ENCODE data around the gene NFASC.

Gene NFASC

DNA sequence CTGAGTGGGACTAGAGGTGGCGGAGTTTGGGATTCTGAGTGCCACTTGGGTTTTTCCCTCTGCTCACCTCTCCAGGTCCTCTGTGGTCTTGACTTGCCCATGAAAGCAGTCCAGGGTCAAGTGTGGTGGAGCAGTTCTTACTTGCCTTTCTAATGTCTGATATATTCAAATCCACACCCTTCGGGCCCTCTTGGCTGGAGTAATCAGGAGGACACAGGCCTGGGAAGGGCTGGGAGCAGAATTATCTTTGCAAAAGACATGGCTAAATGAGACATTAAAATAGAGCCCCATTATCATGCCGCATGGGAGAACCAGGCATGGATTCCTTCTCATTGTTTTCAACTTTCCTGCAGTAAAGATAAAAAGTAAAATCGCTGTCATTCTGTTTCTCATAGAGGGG is 74.0 kb downstream of the NFASC start:
- peaks cover 0 to 3% of the 10 kb centered on the region in 2 donors for H3K36me3 ChIP-seq (ENCODE audit: control insufficient read depth in 1 of 2, insufficient read depth in 2 of 2, low read length in 2 of 2)
- peaks cover 0 to 6% of the 10 kb centered on the region in 2 donors for H3K4me1 ChIP-seq (ENCODE audit: control insufficient read depth in 1 of 2, insufficient read depth in 2 of 2, low read length in 2 of 2)
- no peak overlapping the region for H3K27ac ChIP-seq (ENCODE audit: low read length)
- H3K27me3 ChIP-seq (ENCODE audit: low read depth, low read length) = no peaks in the 10 kb centered on the region
- no peaks in the 10 kb centered on the region for H3K9me3 ChIP-seq (ENCODE audit: control insufficient read depth in 1 of 2, low read length in 2 of 2)
- H3K4me3 ChIP-seq (ENCODE audit: low read depth in 1 of 2, low read length in 2 of 2) = no peak overlapping the region

- no peaks in the 10 kb centered on the region for H3K9me3 ChIP-seq (ENCODE audit: control insufficient read depth in 1 of 2, low read length in 2 of 2)
- H3K27ac ChIP-seq (ENCODE audit: low read length) = no peak overlapping the region
- no peak overlapping the region for H3K4me3 ChIP-seq (ENCODE audit: low read depth in 1 of 2, low read length in 2 of 2)
- H3K36me3 ChIP-seq (ENCODE audit: control insufficient read depth in 1 of 2, insufficient read depth in 2 of 2, low read length in 2 of 2) = peaks cover 0 to 3% of the 10 kb centered on the region in 2 donors
- H3K27me3 ChIP-seq (ENCODE audit: low read depth, low read length) = no peaks in the 10 kb centered on the region
- peaks cover 0 to 6% of the 10 kb centered on the region in 2 donors for H3K4me1 ChIP-seq (ENCODE audit: control insufficient read depth in 1 of 2, insufficient read depth in 2 of 2, low read length in 2 of 2)
Observed at GRCh38 chr1:204945565-204945977, 74.9 kb downstream of the NFASC start.

DNA sequence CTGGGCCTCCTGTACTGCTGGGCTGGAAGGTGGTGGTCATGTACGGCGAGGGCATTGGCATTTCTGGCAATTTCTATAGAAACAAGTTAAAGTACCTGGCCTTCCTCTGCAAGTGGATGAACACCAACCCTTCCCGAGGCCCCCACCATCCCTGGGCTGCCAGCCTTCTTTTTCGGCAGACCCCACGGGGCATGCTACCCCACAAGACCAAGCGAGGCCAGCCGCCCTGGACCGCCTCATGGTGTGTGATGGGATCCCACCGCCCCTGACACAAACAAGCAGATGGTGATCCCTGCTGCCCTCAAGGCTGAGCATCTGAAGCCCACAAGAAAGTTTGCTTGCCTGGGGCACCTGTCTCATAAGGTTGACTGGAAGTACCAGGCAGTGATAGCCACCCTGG is 76.0 kb downstream of the NFASC start:
- Histone ChIP-seq H3K27me3 (ENCODE audit: low read depth, low read length) (no peaks in the 10 kb centered on the region), H3K4me3 (ENCODE audit: low read depth in 1 of 2, low read length in 2 of 2) (no peak overlapping the region), H3K27ac (ENCODE audit: low read length) (no peak overlapping the region), H3K9me3 (ENCODE audit: control insufficient read depth in 1 of 2, low read length in 2 of 2) (no peaks in the 10 kb centered on the region), H3K4me1 (ENCODE audit: control insufficient read depth in 1 of 2, insufficient read depth in 2 of 2, low read length in 2 of 2) (peaks cover 0 to 6% of the 10 kb centered on the region in 2 donors), H3K36me3 (ENCODE audit: control insufficient read depth in 1 of 2, insufficient read depth in 2 of 2, low read length in 2 of 2) (peaks cover under 1 to 3% of the 10 kb centered on the region in 2 donors)

DNA sequence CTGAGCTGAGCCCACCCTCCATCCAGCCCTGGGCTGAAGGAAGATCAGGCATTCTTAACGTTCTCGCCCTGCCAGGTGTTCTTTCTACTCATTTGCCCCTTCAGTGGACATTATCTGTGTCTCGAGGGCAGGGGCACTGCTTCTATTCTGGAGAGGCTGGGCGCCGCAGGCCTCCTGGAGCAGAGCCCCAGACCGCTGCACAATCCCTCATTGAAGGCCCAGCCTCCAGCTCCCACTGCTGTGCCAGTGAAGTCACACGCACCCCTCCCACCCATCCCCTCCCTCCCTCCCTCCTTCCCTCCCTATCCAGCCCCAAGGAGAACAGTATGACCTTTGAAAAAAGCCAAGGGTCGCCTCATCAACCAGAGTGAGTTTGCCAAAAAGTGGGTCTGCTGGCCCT is 76.7 kb downstream of the NFASC start:
- H3K27ac ChIP-seq (ENCODE audit: low read length) = no peak overlapping the region
- H3K36me3 ChIP-seq (ENCODE audit: control insufficient read depth in 1 of 2, insufficient read depth in 2 of 2, low read length in 2 of 2) = peaks cover 7 to 9% of the 10 kb centered on the region in 2 donors
- peaks cover 0 to 6% of the 10 kb centered on the region in 2 donors for H3K4me1 ChIP-seq (ENCODE audit: control insufficient read depth in 1 of 2, insufficient read depth in 2 of 2, low read length in 2 of 2)
- H3K4me3 ChIP-seq (ENCODE audit: low read depth in 1 of 2, low read length in 2 of 2) = no peak overlapping the region
- H3K9me3 ChIP-seq (ENCODE audit: control insufficient read depth in 1 of 2, low read length in 2 of 2) = no peaks in the 10 kb centered on the region
- no peaks in the 10 kb centered on the region for H3K27me3 ChIP-seq (ENCODE audit: low read depth, low read length)

GRCh38 chr1:204947747-204948146 is 77.1 kb downstream of the NFASC start:
- H3K27ac ChIP-seq (ENCODE audit: low read length) = no peak overlapping the region
- H3K27me3 ChIP-seq (ENCODE audit: low read depth, low read length) = no peaks in the 10 kb centered on the region
- peaks cover 0 to 6% of the 10 kb centered on the region in 2 donors for H3K4me1 ChIP-seq (ENCODE audit: control insufficient read depth in 1 of 2, insufficient read depth in 2 of 2, low read length in 2 of 2)
- H3K4me3 ChIP-seq (ENCODE audit: low read depth in 1 of 2, low read length in 2 of 2) = no peak overlapping the region
- H3K36me3 ChIP-seq (ENCODE audit: control insufficient read depth in 1 of 2, insufficient read depth in 2 of 2, low read length in 2 of 2) = peaks cover 10 to 11% of the 10 kb centered on the region in 2 donors
- no peaks in the 10 kb centered on the region for H3K9me3 ChIP-seq (ENCODE audit: control insufficient read depth in 1 of 2, low read length in 2 of 2)

- H3K36me3 ChIP-seq (ENCODE audit: control insufficient read depth in 1 of 2, insufficient read depth in 2 of 2, low read length in 2 of 2) = peaks cover 14 to 27% of the 10 kb centered on the region in 2 donors
- peaks cover 0 to 6% of the 10 kb centered on the region in 2 donors for H3K4me1 ChIP-seq (ENCODE audit: control insufficient read depth in 1 of 2, insufficient read depth in 2 of 2, low read length in 2 of 2)
- H3K27ac ChIP-seq (ENCODE audit: low read length) = no peak overlapping the region
- no peaks in the 10 kb centered on the region for H3K9me3 ChIP-seq (ENCODE audit: control insufficient read depth in 1 of 2, low read length in 2 of 2)
- H3K4me3 ChIP-seq (ENCODE audit: low read depth in 1 of 2, low read length in 2 of 2) = no peak overlapping the region
- H3K27me3 ChIP-seq (ENCODE audit: low read depth, low read length) = no peaks in the 10 kb centered on the region
Observed at GRCh38 chr1:204950353-204951001, 79.8 kb downstream of the NFASC start.

DNA sequence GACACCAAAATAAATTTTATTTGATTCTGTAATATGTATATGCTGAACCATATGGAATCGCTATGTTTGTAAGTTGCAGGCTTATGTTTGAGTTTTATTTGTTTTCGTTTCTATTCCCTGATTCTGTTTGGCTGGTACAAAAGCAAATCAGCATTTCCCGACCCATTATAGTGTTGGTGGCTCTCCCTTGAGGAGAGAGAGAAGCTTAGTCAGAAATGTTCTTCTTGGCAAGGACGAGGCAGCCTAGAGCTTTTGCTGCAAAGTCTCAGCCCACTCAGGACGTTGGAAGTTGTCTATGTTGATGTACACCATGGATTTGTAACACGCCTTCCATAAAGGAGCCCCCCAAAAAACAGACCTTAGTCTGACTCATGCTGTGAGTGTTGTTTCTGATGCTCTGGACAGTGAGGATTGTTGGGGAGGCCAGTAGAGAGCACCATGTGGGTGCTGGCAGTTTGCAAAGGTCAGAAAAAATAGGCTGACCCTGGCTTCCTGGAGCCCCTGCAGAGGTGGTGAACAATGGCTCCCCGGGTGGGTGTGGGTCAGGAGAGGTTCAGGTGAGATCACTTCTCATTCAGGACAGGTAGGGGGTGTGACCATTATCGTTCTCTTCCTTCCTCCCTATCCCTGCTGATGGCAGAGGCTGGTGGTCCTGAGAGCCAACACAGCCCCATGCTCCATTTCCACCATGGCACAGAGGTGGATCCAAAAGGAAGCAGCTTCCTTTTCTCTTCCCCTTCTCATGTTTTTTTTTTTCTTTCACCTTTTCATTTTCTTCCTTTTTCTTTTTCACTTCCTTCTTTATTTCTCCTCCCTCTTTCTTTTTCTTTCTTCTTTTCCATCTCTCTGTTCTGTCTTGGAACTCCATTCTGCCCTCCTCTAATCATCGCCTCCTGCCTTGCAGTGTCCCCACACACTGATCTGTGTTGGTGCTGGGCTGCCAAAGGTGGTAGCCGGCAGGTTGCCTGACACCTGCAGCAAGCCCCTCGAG is 88.0 kb downstream of the NFASC start:
- H3K4me3 ChIP-seq (ENCODE audit: low read depth in 1 of 2, low read length in 2 of 2) = no peak overlapping the region
- H3K4me1 ChIP-seq (ENCODE audit: control insufficient read depth in 1 of 2, insufficient read depth in 2 of 2, low read length in 2 of 2) = peaks cover 0 to 4% of the 10 kb centered on the region in 2 donors
- H3K27ac ChIP-seq (ENCODE audit: low read length) = no peak overlapping the region
- no peaks in the 10 kb centered on the region for H3K9me3 ChIP-seq (ENCODE audit: control insufficient read depth in 1 of 2, low read length in 2 of 2)
- H3K27me3 ChIP-seq (ENCODE audit: low read depth, low read length) = no peaks in the 10 kb centered on the region
- peaks cover 10 to 65% of the 10 kb centered on the region in 2 donors for H3K36me3 ChIP-seq (ENCODE audit: control insufficient read depth in 1 of 2, insufficient read depth in 2 of 2, low read length in 2 of 2)

- H3K36me3 ChIP-seq (ENCODE audit: control insufficient read depth in 1 of 2, insufficient read depth in 2 of 2, low read length in 2 of 2) = peaks cover 7 to 64% of the 10 kb centered on the region in 2 donors
- no peak overlapping the region for H3K27ac ChIP-seq (ENCODE audit: low read length)
- H3K9me3 ChIP-seq (ENCODE audit: control insufficient read depth in 1 of 2, low read length in 2 of 2) = no peaks in the 10 kb centered on the region
- peaks cover 0 to 4% of the 10 kb centered on the region in 2 donors for H3K4me1 ChIP-seq (ENCODE audit: control insufficient read depth in 1 of 2, insufficient read depth in 2 of 2, low read length in 2 of 2)
- H3K27me3 ChIP-seq (ENCODE audit: low read depth, low read length) = no peaks in the 10 kb centered on the region
- no peak overlapping the region for H3K4me3 ChIP-seq (ENCODE audit: low read depth in 1 of 2, low read length in 2 of 2)
Observed at GRCh38 chr1:204959374-204959773, 88.7 kb downstream of the NFASC start.

- Histone ChIP-seq H3K4me1 (ENCODE audit: control insufficient read depth in 1 of 2, insufficient read depth in 2 of 2, low read length in 2 of 2) (peaks cover 0 to 4% of the 10 kb centered on the region in 2 donors), H3K9me3 (ENCODE audit: control insufficient read depth in 1 of 2, low read length in 2 of 2) (no peaks in the 10 kb centered on the region), H3K27me3 (ENCODE audit: low read depth, low read length) (no peaks in the 10 kb centered on the region), H3K27ac (ENCODE audit: low read length) (no peak overlapping the region), H3K36me3 (ENCODE audit: control insufficient read depth in 1 of 2, insufficient read depth in 2 of 2, low read length in 2 of 2) (peaks cover 7 to 60% of the 10 kb centered on the region in 2 donors), H3K4me3 (ENCODE audit: low read depth in 1 of 2, low read length in 2 of 2) (no peak overlapping the region)
Observed at GRCh38 chr1:204959836-204960235, 89.2 kb downstream of the NFASC start.

GRCh38 chr1:204960306-204961125 is 89.9 kb downstream of the NFASC start:
- Histone ChIP-seq H3K4me1 (ENCODE audit: control insufficient read depth in 1 of 2, insufficient read depth in 2 of 2, low read length in 2 of 2) (peaks cover 0 to 4% of the 10 kb centered on the region in 2 donors), H3K4me3 (ENCODE audit: low read depth in 1 of 2, low read length in 2 of 2) (no peak overlapping the region), H3K36me3 (ENCODE audit: control insufficient read depth in 1 of 2, insufficient read depth in 2 of 2, low read length in 2 of 2) (peaks cover 7 to 59% of the 10 kb centered on the region in 2 donors), H3K27me3 (ENCODE audit: low read depth, low read length) (no peaks in the 10 kb centered on the region), H3K27ac (ENCODE audit: low read length) (no peak overlapping the region), H3K9me3 (ENCODE audit: control insufficient read depth in 1 of 2, low read length in 2 of 2) (no peaks in the 10 kb centered on the region)
